ENCODE data around the gene COA5. TPM values are rescaled to one million over a fixed set of nuclear protein-coding genes. Genes with fewer than 3 reads are reported as not detected.

COA5 gene
- total RNA-seq, 4 donors from 2014 or later, result 17.6 to 40.0 (median 21.6) TPM

- TF ChIP-seq CTCF (IDR thresholded peaks at IDR 0.05), result no peak
- ATAC-seq (ENCODE audit: low FRiP score), result no peak
- DNase-seq (ENCODE audit: low spot score), result no peak
Measured at GRCh38 chr2:98561018-98561417, 47.3 kb downstream of the COA5 start.

GRCh38 chr2:98560256-98560771, 48.0 kb downstream of the COA5 start:
- no peak for TF ChIP-seq CTCF (IDR thresholded peaks at IDR 0.05)
- ATAC-seq (ENCODE audit: low FRiP score), result no peak
- DNase-seq (ENCODE audit: low spot score), result no peak

- DNase-seq (ENCODE audit: low spot score) (no peak), ATAC-seq (ENCODE audit: low FRiP score) (no peak)
- TF ChIP-seq CTCF (IDR thresholded peaks at IDR 0.05), result no peak
Measured at GRCh38 chr2:98559581-98559980, 48.7 kb downstream of the COA5 start.

- DNase-seq (ENCODE audit: low spot score) (no peak), ATAC-seq (ENCODE audit: low FRiP score) (no peak)
- no peak for TF ChIP-seq CTCF (IDR thresholded peaks at IDR 0.05)
Measured at GRCh38 chr2:98558852-98559530, 49.3 kb downstream of the COA5 start.

GRCh38 chr2:98556344-98557033, 51.8 kb downstream of the COA5 start:
- ATAC-seq (ENCODE audit: low FRiP score), result no peak
- TF ChIP-seq CTCF (IDR thresholded peaks at IDR 0.05), result no peak

GRCh38 chr2:98555696-98556095, 52.6 kb downstream of the COA5 start:
- ATAC-seq (ENCODE audit: low FRiP score) (no peak), DNase-seq (ENCODE audit: low spot score) (no peak)
- no peak for TF ChIP-seq CTCF (IDR thresholded peaks at IDR 0.05)

More at GRCh38 chr2:98556344-98557033, 51.8 kb downstream of the COA5 start:
- no peak for DNase-seq (ENCODE audit: low spot score)

All from omental fat pad (tissue), 4 donors.